Sigmoid colon (tissue), 7 donors: ENCODE measurements around the gene NELFCD. TPM values are rescaled to one million over a fixed set of nuclear protein-coding genes. Genes with fewer than 3 reads are reported as not detected.
"Not testable (repeated sequence)": the region's sequence is repeated elsewhere in the genome, so short reads cannot be mapped to it uniquely, and the experiment has no call there.

ENCODE experiments used
- DNase-seq: peaks from one replicate; pipeline ENCODE4 v3.0.0-alpha.2; 2019
- H3K27ac ChIP-seq, 4 donors: fragments of 200-600 bp; sonication (generic); one replicate each; pipeline ENCODE4 v1.5.1; 2016 to 2019; ENCODE audit warnings: mild to moderate bottlenecking in 1 of 4
- H3K27me3 ChIP-seq, 3 donors: fragments of 200-600 bp; sonication (generic); one replicate each; pipeline ENCODE4 v1.5.1; 2019; ENCODE audit warnings: mild to moderate bottlenecking in 1 of 3
- H3K36me3 ChIP-seq, 4 donors: fragments of 200-600 bp; sonication (generic); one replicate each; pipeline ENCODE4 v1.5.1; 2016 to 2019
- H3K4me1 ChIP-seq, 4 donors: fragments of 200-600 bp; sonication (generic); one replicate each; pipeline ENCODE4 v1.5.1; 2017 to 2019
- H3K4me3 ChIP-seq, 4 donors: fragments of 200-600 bp; sonication (generic); one replicate each; pipeline ENCODE4 v1.5.1; 2017 to 2019; ENCODE audit warnings: mild to moderate bottlenecking in 2 of 4, moderate library complexity in 1 of 4
- H3K9me3 ChIP-seq, 4 donors: fragments of 200-600 bp in 3 of 4; sonication (generic) in 3 of 4; one replicate each; pipeline versions ENCODE4 v1.5.1 to v1.6.1; 2013 to 2019
- EP300 ChIP-seq, 4 donors: sonication (generic); formaldehyde crosslinking; IDR thresholded peaks; one replicate each; pipeline ENCODE4 v1.6.1; 2017; ENCODE audit warnings: antibody characterized with exemption in 4 of 4
- POLR2A ChIP-seq, 2 donors: fragments of 450-650 bp; IDR thresholded peaks; one replicate each; pipeline ENCODE4 v1.6.1; 2016; ENCODE audit warnings: antibody characterized with exemption in 2 of 2, mild to moderate bottlenecking in 2 of 2, moderate library complexity in 2 of 2
- POLR2AphosphoS5 ChIP-seq, 4 donors: sonication (generic); formaldehyde crosslinking; IDR thresholded peaks; one replicate each; pipeline ENCODE4 v1.6.1; 2017; ENCODE audit warnings: antibody characterized with exemption in 4 of 4
- WGBS, 2 donors: extraction: QIAGEN DNeasy Blood & Tissue Kit; methylation state at CpG; one replicate each; pipeline ENCODE4 v1.1.7; 2013; 5-methylcytosine and 5-hydroxymethylcytosine counted together
- intact Hi-C: fragments of 100-400 bp; cut with DNase I; formaldehyde crosslinking; loops from one replicate; pipeline ENCODE4 v1.15.1; 2023
- polyA plus RNA-seq, 3 donors: library from polyadenylated mRNA; stranded (reverse); fragments of 200-250 nt; gene quantifications; one replicate each; pipeline ENCODE4 v1.2.3, GENCODE V29; 2013
- total RNA-seq, 4 donors: library from RNA; depleted of rRNA; stranded (reverse); fragments of >200 nt; gene quantifications; one replicate each; pipeline ENCODE4 v1.1.0, GENCODE V29; 2016
- TF ChIP-seq, protein P1 (sequence below), 4 experiments: fragments of 450-650 bp in 3 of 4; fragments of 200-600 bp in 1 of 4; IDR thresholded peaks; one replicate each; pipeline ENCODE4 v1.5.1; 2016 to 2019; ENCODE audit warnings: antibody characterized with exemption in 4 of 4, mild to moderate bottlenecking in 3 of 4, moderate library complexity in 2 of 4
- donor health status: healthy with polysubstance abuse.
- donor health status: Bipolar disorder and iron deficiency.
- donor health status: healthy.

Gene NELFCD
- total and polyA plus RNA-seq, 7 donors: 22.7 to 53.2 (median 42.8) TPM

DNA sequence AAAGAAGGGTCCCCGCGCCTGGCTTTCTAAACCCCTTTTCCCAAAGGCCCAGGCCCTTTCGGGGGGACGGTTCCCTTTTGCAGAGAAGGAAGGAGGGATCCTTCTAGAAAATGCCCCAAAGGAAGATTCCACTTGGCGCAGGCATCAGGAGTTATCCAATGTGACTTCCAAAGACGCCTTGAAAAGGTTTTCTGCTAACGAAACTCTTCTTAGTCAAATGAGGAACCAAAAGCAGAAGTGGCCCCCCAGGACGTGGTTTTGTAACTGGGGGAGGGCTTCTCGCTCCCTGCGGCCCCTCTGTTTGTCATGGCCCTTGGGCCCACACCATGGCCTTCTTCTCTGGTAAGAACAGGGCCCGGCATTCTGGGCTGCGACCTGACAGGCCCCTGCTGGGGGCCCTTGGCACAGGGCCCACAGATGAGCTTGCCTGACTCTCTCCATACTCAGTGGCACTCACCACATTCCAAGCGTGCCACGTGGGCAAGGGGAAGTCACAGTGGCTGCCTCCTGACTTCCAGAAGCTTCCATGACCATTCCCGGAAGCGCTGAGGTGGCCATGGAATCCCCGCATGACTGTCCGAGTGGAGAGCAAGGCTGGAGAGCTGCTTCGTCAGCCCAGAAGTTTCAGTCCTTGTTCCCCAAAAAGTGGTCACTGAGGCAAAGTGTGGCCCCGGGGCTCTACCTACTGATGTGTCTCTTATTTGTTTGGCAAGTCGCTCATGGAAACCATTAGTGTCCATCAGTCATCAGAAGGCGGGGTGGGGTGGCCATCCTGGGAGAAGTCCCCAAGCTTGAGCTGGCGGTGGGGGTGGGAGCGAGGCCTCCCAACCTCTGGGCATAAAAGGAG lies 26.8 kb downstream of the NELFCD start:
- WGBS, 2 donors: 67 to 87% methylated on average over 24 of the region's 24 CpGs
- no peaks in the 10 kb centered on the region for H3K9me3 ChIP-seq
- intact Hi-C loops: loop anchor here (2.0 kb wide), 1 partner anchor 25 kb away; the partner anchor contains the start of gene ATP5F1E
- no peaks in the 10 kb centered on the region for H3K36me3 ChIP-seq
- TF ChIP-seq POLR2AphosphoS5 (IDR thresholded peaks at IDR 0.05) (peak in 1 of 4 donors; percentile 15), POLR2A (IDR thresholded peaks at IDR 0.05) (no peak), EP300 (IDR thresholded peaks at IDR 0.05) (no peak)
- TF ChIP-seq, protein P1, sequence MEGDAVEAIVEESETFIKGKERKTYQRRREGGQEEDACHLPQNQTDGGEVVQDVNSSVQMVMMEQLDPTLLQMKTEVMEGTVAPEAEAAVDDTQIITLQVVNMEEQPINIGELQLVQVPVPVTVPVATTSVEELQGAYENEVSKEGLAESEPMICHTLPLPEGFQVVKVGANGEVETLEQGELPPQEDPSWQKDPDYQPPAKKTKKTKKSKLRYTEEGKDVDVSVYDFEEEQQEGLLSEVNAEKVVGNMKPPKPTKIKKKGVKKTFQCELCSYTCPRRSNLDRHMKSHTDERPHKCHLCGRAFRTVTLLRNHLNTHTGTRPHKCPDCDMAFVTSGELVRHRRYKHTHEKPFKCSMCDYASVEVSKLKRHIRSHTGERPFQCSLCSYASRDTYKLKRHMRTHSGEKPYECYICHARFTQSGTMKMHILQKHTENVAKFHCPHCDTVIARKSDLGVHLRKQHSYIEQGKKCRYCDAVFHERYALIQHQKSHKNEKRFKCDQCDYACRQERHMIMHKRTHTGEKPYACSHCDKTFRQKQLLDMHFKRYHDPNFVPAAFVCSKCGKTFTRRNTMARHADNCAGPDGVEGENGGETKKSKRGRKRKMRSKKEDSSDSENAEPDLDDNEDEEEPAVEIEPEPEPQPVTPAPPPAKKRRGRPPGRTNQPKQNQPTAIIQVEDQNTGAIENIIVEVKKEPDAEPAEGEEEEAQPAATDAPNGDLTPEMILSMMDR (IDR thresholded peaks at IDR 0.05): no peak
- H3K27me3 ChIP-seq: no peaks in the 10 kb centered on the region
- DNase-seq: peak; percentile 77
- peaks cover 0 to 48% (median 38%) of the 10 kb centered on the region in 4 donors for H3K4me1 ChIP-seq
- peak overlapping the region; percentile 72 to 89 (median 79) for H3K4me3 ChIP-seq
- H3K27ac ChIP-seq: peak overlapping the region; percentile 83 to 89 (median 84)

DNA sequence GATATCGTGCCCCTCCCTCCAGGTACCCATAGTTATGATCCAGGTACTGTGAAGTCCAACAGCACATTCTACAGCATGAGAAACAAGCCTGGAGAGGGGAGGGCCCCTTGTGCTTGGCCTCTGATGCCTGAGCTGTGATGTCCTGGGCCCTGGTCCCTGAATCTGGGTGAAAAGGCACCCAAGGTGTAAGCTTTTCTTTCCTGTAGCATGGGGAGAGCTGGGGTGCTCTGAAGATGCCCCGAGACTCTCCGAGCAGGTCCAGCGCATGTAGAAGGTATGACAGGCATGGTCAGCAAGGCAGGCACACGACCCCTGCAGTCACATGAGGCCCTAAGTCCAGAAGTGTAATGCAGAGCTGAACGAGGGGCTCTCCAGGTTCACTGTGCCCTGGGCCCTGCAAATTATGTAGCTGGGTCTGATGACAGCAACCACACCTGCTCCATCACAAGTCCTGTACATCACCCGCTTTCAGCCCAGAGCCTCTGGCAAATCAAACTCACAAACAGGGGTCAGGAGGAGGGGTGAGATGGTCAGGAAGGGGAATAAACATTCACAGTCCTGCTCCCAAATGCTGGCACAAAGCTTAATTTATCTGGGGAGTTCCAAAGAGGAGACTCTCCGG lies 27.8 kb downstream of the NELFCD start:
- Histone ChIP-seq H3K27me3 (no peaks in the 10 kb centered on the region), H3K27ac (no peak overlapping the region), H3K4me1 (peaks cover 0 to 39% (median 32%) of the 10 kb centered on the region in 4 donors), H3K4me3 (no peak overlapping the region), H3K9me3 (no peaks in the 10 kb centered on the region), H3K36me3 (no peaks in the 10 kb centered on the region)
- TF ChIP-seq EP300 (IDR thresholded peaks at IDR 0.05) (no peak), POLR2AphosphoS5 (IDR thresholded peaks at IDR 0.05) (no peak), POLR2A (IDR thresholded peaks at IDR 0.05) (no peak)
- TF ChIP-seq, protein P1 (IDR thresholded peaks at IDR 0.05): no peak
- DNase-seq: peak; percentile 51
- intact Hi-C loops: no loop called here
- WGBS, 2 donors: 92 to 93% methylated on average over 8 of the region's 8 CpGs

DNA sequence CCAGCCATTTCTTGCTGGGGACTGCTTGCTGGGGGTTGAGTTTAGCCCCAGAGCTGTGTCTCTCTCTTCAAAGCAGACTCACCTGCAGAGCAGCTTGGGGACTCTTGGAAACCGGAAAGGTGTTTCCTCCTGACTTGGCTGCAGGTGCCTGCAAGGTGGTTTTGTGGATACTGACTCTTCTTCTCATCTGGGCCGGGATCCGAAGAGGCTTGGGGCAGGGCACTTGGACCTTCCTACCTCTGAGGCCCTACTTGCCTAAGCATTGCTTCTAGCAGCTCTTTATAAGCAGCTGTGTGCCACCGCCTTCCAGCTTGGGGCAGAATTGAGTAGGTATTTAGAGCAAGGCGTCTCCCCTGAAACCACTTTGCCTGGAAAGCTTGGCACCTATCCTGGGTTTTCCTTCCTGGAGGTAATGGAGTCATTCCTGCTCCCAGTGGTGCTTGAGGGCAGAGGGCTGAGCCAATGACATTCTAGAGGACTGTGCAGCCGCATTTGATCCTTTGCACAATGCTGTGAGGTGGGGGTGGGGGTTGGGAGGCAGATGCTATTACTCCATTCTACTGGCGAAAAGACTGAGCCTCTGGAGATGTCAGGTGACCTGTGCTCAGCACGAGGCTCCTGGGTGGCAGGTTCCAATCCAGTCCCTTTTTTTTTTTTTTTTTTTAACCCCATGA lies 29.4 kb downstream of the NELFCD start:
- no peaks in the 10 kb centered on the region for H3K36me3 ChIP-seq
- peaks cover 0 to 22% (median 16%) of the 10 kb centered on the region in 4 donors for H3K4me1 ChIP-seq
- intact Hi-C loops: no loop called here
- peak overlapping the region in 2 of 4 donors; percentile 11 to 42 for H3K27ac ChIP-seq
- no peaks in the 10 kb centered on the region for H3K9me3 ChIP-seq
- H3K4me3 ChIP-seq: no peak overlapping the region
- no peaks in the 10 kb centered on the region for H3K27me3 ChIP-seq
- peak; percentile 49 for DNase-seq
- WGBS, 2 donors: 23 to 69% methylated on average over 8 of the region's 8 CpGs
- TF ChIP-seq POLR2A (IDR thresholded peaks at IDR 0.05): no peak
- TF ChIP-seq POLR2AphosphoS5 (IDR thresholded peaks at IDR 0.05): no peak
- TF ChIP-seq EP300 (IDR thresholded peaks at IDR 0.05): no peak
- TF ChIP-seq, protein P1 (IDR thresholded peaks at IDR 0.05): no peak

DNA sequence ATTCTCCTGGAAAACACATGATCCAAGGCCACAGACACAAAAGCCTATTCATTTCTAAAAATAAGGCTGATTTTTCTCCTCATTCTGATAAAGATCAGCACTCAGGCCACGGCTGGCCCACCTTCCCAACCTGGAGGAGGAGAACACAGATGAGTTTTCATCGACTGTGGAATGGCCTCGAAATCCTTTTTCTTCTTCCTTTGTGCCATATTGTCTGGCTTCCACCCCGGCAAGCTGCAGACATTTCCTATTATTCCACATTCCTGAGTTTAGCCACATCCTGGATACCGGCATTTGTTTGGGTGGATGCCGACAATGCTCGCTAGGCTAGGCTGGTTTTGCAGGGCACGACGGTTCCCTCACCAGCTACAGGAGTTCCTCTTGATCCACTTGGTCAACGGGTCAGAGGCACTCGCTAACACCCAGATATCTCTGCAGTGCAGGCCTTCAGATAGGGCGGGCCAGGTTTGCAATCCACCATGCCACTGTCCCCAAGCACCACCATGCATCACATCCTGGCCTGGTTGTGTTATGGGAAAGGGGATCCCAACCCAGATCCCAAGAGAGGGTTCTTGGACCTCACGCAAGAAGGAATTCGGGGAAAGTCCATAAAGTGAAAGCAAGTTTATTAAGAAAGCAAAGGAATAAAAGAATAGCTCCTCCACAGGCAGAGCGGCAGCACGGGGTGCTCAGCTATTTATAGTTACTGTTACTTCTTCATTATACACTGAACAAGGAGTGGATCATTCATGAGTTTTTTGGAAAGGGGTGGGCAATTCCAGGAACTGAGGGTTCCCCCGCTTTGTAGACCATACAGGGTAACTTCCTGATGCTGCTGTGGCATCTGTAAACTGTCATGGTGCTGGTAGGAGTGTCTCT lies 30.2 kb downstream of the NELFCD start:
- peak; percentile 65 for DNase-seq
- H3K4me1 ChIP-seq: peaks cover 0 to 15% (median 8%) of the 10 kb centered on the region in 4 donors
- no peaks in the 10 kb centered on the region for H3K36me3 ChIP-seq
- peak overlapping the region in 3 of 4 donors; percentile 7 to 46 (median 42) for H3K27ac ChIP-seq
- 76 to 84% methylated on average over 17 of the region's 17 CpGs for WGBS, 2 donors
- H3K27me3 ChIP-seq: no peaks in the 10 kb centered on the region
- no peak overlapping the region for H3K4me3 ChIP-seq
- no peak for TF ChIP-seq POLR2AphosphoS5 (IDR thresholded peaks at IDR 0.05)
- no peak for TF ChIP-seq EP300 (IDR thresholded peaks at IDR 0.05)
- TF ChIP-seq, protein P1 (IDR thresholded peaks at IDR 0.05): no peak
- TF ChIP-seq POLR2A (IDR thresholded peaks at IDR 0.05): no peak
- no peaks in the 10 kb centered on the region for H3K9me3 ChIP-seq
- intact Hi-C loops: no loop called here

DNA sequence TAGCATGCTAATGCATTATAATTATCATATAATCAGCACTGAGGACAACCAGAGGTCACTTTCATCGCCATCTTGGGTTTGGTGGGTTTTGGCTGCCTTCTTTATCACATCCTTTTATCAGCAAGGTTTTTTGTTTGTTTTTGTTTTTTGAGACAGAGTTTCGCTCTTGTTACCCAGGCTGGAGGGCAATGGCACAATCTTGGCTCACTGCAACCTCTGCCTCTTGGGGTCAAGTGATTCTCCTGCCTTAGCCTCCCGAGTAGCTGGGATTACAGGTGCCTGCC lies 30.8 kb downstream of the NELFCD start:
- H3K4me3 ChIP-seq, H3K36me3 ChIP-seq, H3K9me3 ChIP-seq, DNase-seq, H3K27me3 ChIP-seq, intact Hi-C loops: not testable (repeated sequence)
- peak overlapping the region in 1 of 4 donors; percentile 42 for H3K27ac ChIP-seq
- peaks cover 0 to 10% (median 6%) of the 10 kb centered on the region in 4 donors for H3K4me1 ChIP-seq
- WGBS, 2 donors: 92 to 94% methylated on average over 3 of the region's 3 CpGs
